Measurements from ENCODE around the gene TMEM53. TPM values are rescaled to one million over a fixed set of nuclear protein-coding genes. Genes with fewer than 3 reads are reported as not detected.

Gene TMEM53
- total and polyA plus RNA-seq, 2 of the 8 experiments (the other 6 are each of a cell fraction or from before 2014, with no cell fraction given), result 6.7 to 27.9 TPM

DNA sequence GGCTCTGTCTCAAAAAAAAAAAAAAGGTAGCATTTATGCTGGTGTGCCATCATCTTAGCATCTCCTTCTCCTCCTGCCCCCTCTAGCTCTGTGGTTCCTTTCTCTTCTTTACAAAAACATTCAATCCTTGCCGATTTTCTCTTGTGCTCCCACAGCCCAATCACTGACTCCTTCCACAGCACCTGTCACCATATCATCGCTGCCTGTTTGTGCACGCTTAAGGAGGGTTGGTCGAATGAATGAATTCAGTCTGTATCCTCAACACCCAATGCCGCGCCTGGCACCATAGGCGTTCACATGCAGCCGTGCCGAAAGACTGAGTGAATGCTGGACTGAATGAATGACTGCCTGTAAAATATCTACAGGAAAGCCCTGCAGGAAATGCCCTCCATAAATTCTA is 48.8 kb upstream of the TMEM53 start (continued):
- TF ChIP-seq, protein P1, sequence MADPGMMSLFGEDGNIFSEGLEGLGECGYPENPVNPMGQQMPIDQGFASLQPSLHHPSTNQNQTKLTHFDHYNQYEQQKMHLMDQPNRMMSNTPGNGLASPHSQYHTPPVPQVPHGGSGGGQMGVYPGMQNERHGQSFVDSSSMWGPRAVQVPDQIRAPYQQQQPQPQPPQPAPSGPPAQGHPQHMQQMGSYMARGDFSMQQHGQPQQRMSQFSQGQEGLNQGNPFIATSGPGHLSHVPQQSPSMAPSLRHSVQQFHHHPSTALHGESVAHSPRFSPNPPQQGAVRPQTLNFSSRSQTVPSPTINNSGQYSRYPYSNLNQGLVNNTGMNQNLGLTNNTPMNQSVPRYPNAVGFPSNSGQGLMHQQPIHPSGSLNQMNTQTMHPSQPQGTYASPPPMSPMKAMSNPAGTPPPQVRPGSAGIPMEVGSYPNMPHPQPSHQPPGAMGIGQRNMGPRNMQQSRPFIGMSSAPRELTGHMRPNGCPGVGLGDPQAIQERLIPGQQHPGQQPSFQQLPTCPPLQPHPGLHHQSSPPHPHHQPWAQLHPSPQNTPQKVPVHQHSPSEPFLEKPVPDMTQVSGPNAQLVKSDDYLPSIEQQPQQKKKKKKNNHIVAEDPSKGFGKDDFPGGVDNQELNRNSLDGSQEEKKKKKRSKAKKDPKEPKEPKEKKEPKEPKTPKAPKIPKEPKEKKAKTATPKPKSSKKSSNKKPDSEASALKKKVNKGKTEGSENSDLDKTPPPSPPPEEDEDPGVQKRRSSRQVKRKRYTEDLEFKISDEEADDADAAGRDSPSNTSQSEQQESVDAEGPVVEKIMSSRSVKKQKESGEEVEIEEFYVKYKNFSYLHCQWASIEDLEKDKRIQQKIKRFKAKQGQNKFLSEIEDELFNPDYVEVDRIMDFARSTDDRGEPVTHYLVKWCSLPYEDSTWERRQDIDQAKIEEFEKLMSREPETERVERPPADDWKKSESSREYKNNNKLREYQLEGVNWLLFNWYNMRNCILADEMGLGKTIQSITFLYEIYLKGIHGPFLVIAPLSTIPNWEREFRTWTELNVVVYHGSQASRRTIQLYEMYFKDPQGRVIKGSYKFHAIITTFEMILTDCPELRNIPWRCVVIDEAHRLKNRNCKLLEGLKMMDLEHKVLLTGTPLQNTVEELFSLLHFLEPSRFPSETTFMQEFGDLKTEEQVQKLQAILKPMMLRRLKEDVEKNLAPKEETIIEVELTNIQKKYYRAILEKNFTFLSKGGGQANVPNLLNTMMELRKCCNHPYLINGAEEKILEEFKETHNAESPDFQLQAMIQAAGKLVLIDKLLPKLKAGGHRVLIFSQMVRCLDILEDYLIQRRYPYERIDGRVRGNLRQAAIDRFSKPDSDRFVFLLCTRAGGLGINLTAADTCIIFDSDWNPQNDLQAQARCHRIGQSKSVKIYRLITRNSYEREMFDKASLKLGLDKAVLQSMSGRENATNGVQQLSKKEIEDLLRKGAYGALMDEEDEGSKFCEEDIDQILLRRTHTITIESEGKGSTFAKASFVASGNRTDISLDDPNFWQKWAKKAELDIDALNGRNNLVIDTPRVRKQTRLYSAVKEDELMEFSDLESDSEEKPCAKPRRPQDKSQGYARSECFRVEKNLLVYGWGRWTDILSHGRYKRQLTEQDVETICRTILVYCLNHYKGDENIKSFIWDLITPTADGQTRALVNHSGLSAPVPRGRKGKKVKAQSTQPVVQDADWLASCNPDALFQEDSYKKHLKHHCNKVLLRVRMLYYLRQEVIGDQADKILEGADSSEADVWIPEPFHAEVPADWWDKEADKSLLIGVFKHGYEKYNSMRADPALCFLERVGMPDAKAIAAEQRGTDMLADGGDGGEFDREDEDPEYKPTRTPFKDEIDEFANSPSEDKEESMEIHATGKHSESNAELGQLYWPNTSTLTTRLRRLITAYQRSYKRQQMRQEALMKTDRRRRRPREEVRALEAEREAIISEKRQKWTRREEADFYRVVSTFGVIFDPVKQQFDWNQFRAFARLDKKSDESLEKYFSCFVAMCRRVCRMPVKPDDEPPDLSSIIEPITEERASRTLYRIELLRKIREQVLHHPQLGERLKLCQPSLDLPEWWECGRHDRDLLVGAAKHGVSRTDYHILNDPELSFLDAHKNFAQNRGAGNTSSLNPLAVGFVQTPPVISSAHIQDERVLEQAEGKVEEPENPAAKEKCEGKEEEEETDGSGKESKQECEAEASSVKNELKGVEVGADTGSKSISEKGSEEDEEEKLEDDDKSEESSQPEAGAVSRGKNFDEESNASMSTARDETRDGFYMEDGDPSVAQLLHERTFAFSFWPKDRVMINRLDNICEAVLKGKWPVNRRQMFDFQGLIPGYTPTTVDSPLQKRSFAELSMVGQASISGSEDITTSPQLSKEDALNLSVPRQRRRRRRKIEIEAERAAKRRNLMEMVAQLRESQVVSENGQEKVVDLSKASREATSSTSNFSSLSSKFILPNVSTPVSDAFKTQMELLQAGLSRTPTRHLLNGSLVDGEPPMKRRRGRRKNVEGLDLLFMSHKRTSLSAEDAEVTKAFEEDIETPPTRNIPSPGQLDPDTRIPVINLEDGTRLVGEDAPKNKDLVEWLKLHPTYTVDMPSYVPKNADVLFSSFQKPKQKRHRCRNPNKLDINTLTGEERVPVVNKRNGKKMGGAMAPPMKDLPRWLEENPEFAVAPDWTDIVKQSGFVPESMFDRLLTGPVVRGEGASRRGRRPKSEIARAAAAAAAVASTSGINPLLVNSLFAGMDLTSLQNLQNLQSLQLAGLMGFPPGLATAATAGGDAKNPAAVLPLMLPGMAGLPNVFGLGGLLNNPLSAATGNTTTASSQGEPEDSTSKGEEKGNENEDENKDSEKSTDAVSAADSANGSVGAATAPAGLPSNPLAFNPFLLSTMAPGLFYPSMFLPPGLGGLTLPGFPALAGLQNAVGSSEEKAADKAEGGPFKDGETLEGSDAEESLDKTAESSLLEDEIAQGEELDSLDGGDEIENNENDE (IDR thresholded peaks at IDR 0.05; ENCODE audit: insufficient replicate concordance, low read length), result no peak
- TF ChIP-seq SP4 (IDR thresholded peaks at IDR 0.05; ENCODE audit: low read length), result no peak
- TF ChIP-seq TBP (IDR thresholded peaks at IDR 0.05; ENCODE audit: low read depth, low read length), result no peak
- no peak for TF ChIP-seq CBX8 (IDR thresholded peaks at IDR 0.05; ENCODE audit: borderline replicate concordance, low read depth, low read length)
- no peak for TF ChIP-seq CTBP2 (IDR thresholded peaks at IDR 0.05; ENCODE audit: borderline replicate concordance, insufficient read depth, insufficient read length, low read length)
- TF ChIP-seq, protein P2, sequence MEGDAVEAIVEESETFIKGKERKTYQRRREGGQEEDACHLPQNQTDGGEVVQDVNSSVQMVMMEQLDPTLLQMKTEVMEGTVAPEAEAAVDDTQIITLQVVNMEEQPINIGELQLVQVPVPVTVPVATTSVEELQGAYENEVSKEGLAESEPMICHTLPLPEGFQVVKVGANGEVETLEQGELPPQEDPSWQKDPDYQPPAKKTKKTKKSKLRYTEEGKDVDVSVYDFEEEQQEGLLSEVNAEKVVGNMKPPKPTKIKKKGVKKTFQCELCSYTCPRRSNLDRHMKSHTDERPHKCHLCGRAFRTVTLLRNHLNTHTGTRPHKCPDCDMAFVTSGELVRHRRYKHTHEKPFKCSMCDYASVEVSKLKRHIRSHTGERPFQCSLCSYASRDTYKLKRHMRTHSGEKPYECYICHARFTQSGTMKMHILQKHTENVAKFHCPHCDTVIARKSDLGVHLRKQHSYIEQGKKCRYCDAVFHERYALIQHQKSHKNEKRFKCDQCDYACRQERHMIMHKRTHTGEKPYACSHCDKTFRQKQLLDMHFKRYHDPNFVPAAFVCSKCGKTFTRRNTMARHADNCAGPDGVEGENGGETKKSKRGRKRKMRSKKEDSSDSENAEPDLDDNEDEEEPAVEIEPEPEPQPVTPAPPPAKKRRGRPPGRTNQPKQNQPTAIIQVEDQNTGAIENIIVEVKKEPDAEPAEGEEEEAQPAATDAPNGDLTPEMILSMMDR (IDR thresholded peaks at IDR 0.05; ENCODE audit: control extremely low read depth in 1 of 3, insufficient read depth in 1 of 3, low read depth in 1 of 3, low read length in 3 of 3), result no peak
- no peak for TF ChIP-seq RNF2 (IDR thresholded peaks at IDR 0.05; ENCODE audit: borderline replicate concordance, low read depth, low read length, missing control alignments, poor library complexity, severe bottlenecking)
- TF ChIP-seq, protein P3, sequence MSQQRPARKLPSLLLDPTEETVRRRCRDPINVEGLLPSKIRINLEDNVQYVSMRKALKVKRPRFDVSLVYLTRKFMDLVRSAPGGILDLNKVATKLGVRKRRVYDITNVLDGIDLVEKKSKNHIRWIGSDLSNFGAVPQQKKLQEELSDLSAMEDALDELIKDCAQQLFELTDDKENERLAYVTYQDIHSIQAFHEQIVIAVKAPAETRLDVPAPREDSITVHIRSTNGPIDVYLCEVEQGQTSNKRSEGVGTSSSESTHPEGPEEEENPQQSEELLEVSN (IDR thresholded peaks at IDR 0.05), result no peak

Data from H1 (cell line).